GM19193 (cell line): ENCODE measurements around the gene PRICKLE3.

Source experiments
- POLR2A ChIP-seq: IDR thresholded peaks from 4 replicates; pipeline ENCODE4 v1.6.1; 2011; ENCODE audit not compliant: insufficient read depth, insufficient read length; ENCODE audit errors: extremely low read depth

Gene PRICKLE3, protein sequence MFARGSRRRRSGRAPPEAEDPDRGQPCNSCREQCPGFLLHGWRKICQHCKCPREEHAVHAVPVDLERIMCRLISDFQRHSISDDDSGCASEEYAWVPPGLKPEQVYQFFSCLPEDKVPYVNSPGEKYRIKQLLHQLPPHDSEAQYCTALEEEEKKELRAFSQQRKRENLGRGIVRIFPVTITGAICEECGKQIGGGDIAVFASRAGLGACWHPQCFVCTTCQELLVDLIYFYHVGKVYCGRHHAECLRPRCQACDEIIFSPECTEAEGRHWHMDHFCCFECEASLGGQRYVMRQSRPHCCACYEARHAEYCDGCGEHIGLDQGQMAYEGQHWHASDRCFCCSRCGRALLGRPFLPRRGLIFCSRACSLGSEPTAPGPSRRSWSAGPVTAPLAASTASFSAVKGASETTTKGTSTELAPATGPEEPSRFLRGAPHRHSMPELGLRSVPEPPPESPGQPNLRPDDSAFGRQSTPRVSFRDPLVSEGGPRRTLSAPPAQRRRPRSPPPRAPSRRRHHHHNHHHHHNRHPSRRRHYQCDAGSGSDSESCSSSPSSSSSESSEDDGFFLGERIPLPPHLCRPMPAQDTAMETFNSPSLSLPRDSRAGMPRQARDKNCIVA

DNA sequence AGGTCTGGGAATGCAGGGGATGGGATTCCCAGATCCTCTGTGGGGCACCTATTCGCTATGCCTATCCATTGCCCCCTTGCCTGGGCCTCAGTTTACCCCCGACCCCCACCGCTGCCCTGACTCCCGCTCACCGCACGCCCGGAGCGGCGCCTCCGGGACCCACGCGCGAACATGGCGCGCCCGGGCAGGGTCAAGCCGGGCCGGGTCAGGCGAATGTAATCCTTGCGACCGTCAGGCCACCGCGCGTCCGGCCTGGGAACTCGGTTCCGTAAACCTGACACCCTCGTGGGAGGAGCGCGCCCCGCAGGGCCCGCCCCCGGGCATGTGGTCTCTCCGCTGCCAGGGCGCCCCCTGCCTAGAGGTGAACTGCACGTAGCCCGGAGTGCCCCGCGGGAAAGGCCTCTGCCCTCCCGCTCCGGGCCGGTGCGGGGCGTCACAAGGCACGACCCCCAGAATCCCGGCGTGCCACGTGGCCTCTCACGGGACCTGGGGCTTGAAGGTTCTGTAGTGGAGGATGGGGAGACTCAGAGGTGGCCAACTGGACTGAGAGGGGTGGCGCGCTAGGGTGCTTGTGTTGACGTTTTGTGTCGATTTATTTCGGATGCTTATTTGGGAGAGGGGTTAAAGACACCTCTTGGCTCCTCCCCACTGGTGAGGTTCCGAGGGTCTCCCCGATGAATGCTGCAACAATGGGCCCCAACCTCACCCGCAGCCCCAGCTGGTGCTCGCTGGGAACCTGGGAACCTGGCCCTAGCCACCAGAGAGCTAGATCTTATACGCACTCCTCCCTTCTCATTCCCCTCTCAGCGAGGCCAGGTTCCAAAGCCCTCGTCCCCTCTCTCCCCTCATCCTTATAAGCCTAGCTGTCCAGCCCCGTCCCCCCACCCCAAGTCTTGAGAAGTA, at the start of gene PRICKLE3:
Gene PRICKLE3 (minus strand): TSS at position 249 of the 903 bp plus-strand sequence. CDS start 76 bp downstream, at position 173.
- TF ChIP-seq POLR2A = peak; percentile 66

DNA sequence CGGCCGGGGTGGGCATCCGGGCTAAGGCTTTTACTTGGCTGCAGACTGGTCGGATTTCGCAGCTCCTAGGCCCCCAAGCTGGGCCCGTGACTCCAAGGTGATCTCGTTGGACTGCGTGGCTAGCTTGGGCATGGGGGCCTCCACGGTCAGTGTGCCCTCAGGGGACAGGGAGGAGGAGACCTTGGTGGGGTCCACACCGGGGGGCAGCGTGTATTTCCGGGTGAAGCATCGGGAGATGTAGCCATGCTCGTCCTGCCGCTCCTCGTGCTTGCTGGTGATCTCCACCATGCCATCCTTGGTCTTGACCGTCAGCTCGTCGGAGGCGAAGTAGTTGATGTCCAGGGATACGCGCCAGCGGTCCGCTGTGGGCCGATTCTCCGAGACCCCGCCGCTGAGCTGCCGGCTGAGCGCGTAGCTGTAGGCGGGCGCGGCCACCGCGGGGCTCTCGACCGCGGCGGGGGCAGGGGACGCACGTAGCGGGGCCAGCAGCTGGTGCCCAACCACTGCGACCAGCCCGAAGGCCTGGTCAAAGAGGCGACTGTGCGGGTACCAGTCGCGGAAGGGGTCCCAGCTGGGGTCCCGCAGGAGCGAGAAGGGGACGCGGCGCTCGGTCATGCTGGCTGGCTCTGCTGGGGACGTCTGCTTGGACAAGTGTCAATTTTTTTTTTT, 47.8 kb upstream of the PRICKLE3 start:
- no peak for TF ChIP-seq POLR2A

DNA sequence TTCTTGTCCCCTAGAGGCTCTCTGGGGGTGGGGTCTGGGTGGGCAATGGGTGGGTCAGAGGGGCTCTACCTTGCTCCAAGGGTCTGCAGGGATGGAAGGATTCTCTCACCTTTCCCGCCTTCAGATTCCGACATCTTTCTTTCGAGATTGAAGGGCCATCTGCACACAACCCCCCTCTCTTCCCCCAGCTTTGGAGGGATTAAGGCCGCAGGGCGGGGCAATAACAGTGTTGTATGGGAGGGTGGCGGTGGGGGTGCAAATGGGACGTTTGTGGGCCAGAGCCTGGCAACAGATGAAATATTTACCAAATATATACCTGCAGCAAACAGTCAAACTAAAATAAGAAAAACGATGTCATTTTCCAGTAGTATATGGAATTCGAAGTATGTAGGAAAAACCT, 47.0 kb upstream of the PRICKLE3 start, which contains the start of gene CACNA1F:
Gene CACNA1F (minus strand): TSS at position 165 of the 400 bp plus-strand sequence. CDS start 31 bp downstream, at position 134.
- TF ChIP-seq POLR2A = no peak

DNA sequence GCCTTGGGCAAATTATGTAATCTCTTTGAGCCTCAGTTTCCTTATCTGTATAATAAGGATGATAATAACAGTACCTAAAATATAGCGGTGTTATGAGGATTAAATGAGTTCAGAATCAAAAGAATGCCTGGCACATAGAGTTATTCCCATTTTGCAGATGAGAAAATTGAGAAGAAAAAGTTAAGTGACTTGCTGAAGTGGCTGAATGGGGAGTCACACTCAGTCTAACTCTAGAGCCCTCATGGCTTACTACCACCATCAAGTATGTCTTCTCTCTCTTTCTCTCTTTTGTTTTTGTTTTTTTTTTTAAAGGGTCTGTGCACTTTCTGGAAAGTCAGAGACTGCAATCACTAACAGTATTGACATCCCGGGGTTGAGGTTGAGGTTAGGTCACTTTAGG, 46.4 kb upstream of the PRICKLE3 start:
- TF ChIP-seq POLR2A = no peak

DNA sequence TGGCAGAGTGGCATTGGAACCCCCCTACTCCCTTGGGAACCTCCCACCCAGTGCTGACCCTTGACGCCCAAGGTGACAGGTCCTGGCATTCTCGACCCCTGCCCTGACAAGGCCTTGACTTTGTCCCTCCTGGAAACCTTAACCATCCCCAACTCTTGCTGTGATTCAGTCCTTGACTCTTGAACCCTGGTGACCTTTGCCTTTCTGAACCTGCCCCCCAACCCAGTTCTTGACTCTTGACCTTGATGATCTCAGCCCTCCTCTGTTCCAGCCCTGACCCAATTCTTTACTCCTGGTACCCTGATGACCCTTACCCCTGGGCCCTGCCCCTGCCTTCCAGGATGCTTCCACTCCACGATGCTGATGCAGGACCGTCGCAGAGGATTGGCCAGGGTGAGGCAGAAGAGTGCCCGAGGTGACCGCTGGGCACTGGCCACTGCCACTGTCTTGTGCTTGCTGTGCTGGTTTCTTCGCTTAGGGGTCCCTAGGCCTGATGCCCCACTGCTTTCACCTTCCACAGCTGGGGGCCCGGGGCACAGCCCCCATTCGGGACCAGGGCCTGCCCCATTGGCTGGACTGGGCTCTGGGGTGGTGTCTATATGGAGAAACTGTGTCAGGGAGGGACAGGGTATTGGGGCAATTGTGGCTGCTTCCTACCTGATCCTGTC, 45.3 kb upstream of the PRICKLE3 start:
- TF ChIP-seq POLR2A = no peak

DNA sequence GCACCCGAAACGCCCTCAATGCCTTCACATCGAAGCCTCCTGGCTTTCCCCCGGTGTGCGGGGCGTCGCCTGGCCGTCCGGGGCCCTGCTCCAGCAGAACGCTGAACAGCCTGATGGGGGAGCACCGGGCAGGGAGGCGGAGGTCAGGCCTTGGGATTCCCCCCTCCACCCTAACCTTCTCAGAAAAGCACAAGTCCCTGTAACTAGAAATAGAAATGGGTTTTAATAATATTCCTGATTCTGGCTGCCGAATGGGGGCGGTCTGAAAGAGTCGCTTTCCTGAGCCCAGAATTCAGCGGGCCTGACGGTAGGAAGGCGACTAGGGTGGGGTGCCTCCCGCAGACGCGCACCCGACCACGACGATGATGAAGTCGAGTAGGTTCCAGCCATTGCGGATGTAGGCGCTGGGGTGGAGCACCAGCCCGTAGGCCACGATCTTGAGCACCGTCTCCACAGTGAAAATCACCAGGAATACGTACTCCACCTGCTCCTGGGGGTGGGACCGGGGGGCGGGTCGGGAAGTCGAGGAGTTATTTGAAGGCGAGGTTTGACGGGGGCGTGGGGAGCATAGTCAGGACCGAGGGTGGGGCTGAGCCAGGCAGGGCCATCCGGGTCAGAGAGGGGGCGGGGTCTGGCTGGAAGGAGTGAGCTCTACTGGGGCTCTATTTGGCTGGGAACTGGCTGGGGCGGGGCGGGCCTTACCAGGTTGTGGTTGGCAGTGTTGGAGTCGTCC, 44.5 kb upstream of the PRICKLE3 start:
- TF ChIP-seq POLR2A = no peak

DNA sequence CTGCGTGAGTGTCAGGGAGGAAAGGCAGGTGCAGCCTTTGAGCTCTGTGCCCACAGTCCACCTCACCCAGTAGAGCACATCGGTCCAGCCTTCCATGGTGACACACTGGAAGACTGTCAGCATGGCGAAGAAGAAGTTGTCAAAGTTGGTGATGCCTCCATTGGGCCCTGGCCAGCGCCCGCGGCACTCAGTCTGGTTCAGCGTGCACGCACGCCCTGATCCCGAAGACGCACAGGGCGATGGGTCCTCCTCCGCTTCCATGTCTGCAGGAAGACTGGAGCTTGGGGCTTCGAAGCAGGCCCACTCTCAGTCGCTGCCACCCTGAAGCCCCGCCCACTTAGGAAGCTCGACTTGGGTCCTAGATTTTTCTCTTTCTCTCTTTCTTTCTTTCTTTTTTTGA, 42.0 kb upstream of the PRICKLE3 start:
- TF ChIP-seq POLR2A = no peak

DNA sequence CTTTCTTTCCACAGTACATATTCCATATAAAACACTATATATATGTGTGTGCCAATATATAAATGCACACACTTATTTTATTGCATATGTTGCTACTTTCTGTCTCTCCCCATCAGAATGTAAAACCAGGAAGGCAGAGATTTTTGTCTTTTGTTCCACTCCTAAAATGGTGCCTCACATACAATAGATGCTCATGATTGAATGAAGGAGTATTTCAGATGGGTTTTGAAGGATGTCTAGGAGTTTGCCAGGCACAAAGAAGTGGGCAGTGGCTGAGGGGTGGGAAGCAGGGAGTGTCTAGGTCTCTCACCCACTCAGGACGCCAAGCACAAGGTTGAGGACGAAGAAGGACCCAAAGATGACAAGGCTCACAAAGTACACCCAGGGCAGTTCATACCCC, 41.6 kb upstream of the PRICKLE3 start:
- TF ChIP-seq POLR2A = no peak

DNA sequence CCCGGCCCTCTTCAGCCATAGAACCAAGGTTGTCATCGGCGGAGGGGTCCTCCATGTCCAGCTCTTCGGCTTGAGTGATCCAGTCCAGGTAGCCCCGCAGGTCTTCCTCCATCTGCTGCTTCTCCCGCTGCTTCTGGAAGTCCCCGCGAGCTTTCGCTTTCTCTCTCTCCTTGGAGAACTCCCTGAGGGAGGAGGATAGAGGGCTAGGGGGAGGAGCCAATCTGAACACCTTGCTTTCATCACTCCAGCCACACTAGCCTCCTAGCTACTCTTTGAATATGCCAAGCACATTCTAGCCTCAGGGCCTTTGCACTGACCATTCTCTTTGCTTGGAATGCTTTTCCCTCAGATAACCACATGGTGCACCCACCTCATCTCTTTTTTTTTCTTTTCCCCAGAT, 40.8 kb upstream of the PRICKLE3 start:
- TF ChIP-seq POLR2A = no peak

DNA sequence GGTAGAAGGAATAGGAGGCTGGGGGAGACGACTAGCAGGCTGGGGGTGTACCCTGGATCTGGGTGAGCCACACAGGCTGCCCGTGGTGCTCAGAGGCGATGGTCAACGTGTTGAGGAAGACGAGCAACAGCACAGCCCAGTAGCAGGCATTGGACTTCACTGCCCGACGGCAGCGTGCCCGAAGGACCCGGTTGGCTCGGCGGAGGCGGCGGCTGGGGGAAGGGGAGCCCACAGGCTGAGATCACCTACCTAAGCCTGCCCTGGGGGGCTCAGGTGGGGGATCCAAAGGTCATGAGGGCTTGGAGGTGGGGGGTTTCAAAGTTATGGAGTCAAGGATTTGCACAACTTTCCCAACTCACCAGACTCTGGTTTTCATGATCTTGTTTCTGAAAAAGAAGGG, 39.7 kb upstream of the PRICKLE3 start:
- no peak for TF ChIP-seq POLR2A

DNA sequence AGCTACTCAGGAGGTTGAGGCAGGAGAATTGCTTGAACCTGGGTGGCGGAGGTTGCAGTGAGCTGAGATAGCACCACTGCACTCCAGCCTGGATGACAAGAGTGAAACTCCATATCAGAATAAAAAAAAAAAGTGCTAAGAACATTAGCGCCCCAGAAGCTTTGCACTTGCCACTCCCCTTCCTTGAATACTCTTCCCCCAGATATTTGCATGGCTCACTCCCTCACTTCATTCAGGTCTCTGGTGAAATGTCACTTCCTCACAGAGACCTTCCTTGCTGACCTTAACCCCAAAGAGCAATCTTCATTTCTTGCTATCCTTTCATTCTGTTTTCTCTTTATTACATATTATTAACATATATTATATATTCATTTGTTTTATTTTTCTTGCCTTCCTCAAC, 35.7 kb upstream of the PRICKLE3 start:
- no peak for TF ChIP-seq POLR2A

DNA sequence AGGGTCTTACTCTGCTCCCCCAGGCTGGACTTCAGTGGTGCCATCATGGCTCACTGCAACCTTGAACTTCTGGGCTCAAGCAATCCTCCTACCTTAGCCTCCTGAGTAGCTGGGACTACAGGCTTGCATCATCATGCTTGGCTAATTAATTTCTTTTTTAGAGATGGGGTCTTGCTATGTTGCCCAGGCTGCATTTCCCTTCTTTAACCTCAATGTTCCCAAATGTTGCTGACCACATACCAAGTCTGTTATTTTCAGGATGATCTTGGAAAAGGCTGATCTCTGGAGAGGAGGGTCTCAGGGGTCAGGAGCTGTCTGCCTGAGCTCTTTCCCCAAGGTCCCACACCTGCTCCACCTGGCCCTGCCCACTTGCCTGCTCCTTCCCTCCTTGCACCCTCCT, 33.9 kb upstream of the PRICKLE3 start:
- no peak for TF ChIP-seq POLR2A

DNA sequence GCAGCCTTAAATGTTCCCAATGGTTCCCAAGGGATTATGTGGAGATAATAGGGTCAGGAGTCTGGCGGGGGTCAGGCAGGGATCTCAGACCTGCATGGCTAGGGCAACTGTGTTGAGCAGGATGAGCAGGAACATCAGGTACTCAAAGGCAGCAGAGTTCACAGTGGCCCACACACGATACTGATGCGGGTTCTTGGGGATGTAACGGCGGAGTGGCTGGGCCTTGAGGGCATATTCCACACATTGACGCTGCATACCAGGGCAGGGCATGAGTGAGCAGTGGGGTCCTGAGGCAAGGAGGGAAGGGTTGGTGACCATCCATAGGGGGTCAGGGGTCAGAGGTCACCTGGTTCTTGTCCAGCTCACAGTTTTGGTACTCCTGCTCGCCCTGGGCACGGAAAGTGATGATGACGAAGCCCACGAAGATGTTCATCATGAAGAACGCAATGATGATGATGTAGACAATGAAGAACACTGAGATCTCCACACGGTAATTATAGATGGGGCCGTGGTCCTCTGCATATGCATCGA, 28.9 kb upstream of the PRICKLE3 start:
- no peak for TF ChIP-seq POLR2A
